Activated CD4-positive, alpha-beta memory T cell treated with anti-CD3 and anti-CD28 coated beads for 36 hours (primary cell): ENCODE measurements around the gene PRMT1. TPM values are rescaled to one million over a fixed set of nuclear protein-coding genes. Genes with fewer than 3 reads are reported as not detected.

Source experiments
- CTCF ChIA-PET: fragments of 350-600 bp; sonication (Branson Sonifier 250); formaldehyde crosslinking; loops from one replicate; lab custom pipeline; 2021; ENCODE audit warnings: antibody characterized with exemption, inconsistent platforms; lab: Charles Lee
- POLR2A ChIA-PET: fragments of 350-600 bp; sonication (Branson Sonifier 250); formaldehyde crosslinking; loops from one replicate; lab custom pipeline; 2021; ENCODE audit warnings: antibody characterized with exemption; lab: Charles Lee
- DNase-seq: peaks from one replicate; pipeline ENCODE4 v3.0.0-alpha.2; 2020
- H3K27ac Mint-ChIP-seq: one replicate; pipeline ENCODE4 v1.8.0; 2021; ENCODE audit warnings: mixed read lengths
- H3K27me3 Mint-ChIP-seq: one replicate; pipeline ENCODE4 v1.8.0; 2021; ENCODE audit warnings: mixed read lengths
- H3K36me3 Mint-ChIP-seq: one replicate; pipeline ENCODE4 v1.8.0; 2021; ENCODE audit warnings: mixed read lengths
- H3K4me1 Mint-ChIP-seq: one replicate; pipeline ENCODE4 v1.8.0; 2021; ENCODE audit warnings: low read depth, mixed read lengths
- H3K4me3 Mint-ChIP-seq: one replicate; pipeline ENCODE4 v1.8.0; 2021; ENCODE audit warnings: mild to moderate bottlenecking, mixed read lengths
- H3K9me3 Mint-ChIP-seq: one replicate; pipeline ENCODE4 v1.8.0; 2021; ENCODE audit warnings: mixed read lengths
- intact Hi-C: fragments of 100-400 bp; cut with micrococcal nuclease; formaldehyde crosslinking; loops from one replicate; pipeline ENCODE4 v1.15.1; 2023
- total RNA-seq, 2 experiments: library from RNA; stranded (reverse); gene quantifications; one replicate each; pipeline ENCODE4 v1.2.3, GENCODE V29; 2021

The PRMT1 gene
- total RNA-seq, 2 experiments from 2014 or later: 315 to 325 TPM

DNA sequence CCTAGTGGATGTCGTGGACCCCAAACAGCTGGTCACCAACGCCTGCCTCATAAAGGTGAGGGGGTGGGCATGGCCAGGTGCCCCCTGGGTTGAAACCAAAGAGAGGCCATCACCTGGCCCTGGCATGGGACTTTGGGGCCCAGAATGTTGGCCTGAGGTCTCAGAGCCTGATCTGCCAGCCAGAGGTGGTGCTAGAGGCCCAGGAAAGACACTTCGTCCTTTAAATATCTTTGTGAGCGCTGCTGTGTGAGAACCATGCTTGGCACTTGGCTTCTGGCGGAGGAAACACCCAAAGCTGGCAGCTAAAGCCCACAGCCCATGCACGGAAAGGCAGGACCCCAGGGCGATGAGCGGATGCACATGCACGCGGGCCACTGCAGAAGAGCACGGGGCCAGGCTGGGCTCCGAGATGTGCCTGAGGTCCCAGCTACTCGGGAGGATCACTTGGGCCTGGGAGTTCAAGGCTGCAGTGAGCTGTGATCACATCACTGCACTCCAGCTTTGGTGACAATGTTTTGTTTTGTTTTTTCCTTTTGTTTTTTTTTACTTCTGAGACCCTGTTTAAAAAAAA, 8.0 kb downstream of the PRMT1 start:
- no peaks in the 10 kb centered on the region for H3K9me3 Mint-ChIP-seq
- intact Hi-C loops: no loop called here
- no peaks in the 10 kb centered on the region for H3K27me3 Mint-ChIP-seq
- H3K27ac Mint-ChIP-seq: no peak overlapping the region
- H3K4me3 Mint-ChIP-seq: no peak overlapping the region
- peaks cover 54% of the 10 kb centered on the region for H3K36me3 Mint-ChIP-seq
- peaks cover 23% of the 10 kb centered on the region for H3K4me1 Mint-ChIP-seq
- CTCF ChIA-PET: interaction anchor here (0.6 to 1.6 kb wide), 10 partner anchors 8 to 179 kb away, joined by 3 to 5 read pairs (median 3); no protein-coding TSS in a partner anchor
- POLR2A ChIA-PET: interaction anchor here (0.5 to 1.0 kb wide), 3 partner anchors 11 to 75 kb away, joined by 3 to 4 read pairs (median 3); no protein-coding TSS in a partner anchor
- no peak for DNase-seq

DNA sequence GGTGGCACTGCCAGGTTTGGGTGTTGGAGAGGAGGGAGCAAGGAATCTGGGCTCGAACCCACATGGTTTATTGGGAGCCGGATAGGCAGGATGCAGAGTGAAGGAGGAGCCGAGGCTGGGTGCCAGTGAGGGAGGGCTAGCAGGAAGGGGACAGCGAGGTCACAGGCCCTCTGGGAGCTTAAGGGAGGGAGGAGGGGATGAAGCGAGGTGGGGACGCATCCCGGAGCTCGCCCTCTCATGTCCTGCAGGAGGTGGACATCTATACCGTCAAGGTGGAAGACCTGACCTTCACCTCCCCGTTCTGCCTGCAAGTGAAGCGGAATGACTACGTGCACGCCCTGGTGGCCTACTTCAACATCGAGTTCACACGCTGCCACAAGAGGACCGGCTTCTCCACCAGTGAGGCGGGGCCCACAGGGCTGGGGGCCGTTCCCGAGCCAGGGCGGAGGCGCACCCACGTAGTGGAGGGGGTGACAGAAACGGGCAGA, 8.8 kb downstream of the PRMT1 start:
- peaks cover 58% of the 10 kb centered on the region for H3K36me3 Mint-ChIP-seq

GRCh38 chr19:49686503-49687088, 9.5 kb downstream of the PRMT1 start:
- H3K27me3 Mint-ChIP-seq: peaks cover 11% of the 10 kb centered on the region
- ChIA-PET POLR2A (no interaction called here), CTCF (interaction anchor here (1.3 kb wide), 1 partner anchor 180 kb away, joined by 3 read pairs; no protein-coding TSS in a partner anchor)
- no peak overlapping the region for H3K4me3 Mint-ChIP-seq
- no peak overlapping the region for H3K27ac Mint-ChIP-seq
- intact Hi-C loops: no loop called here
- H3K36me3 Mint-ChIP-seq: peaks cover 54% of the 10 kb centered on the region
- no peak for DNase-seq
- no peaks in the 10 kb centered on the region for H3K9me3 Mint-ChIP-seq
- H3K4me1 Mint-ChIP-seq: peaks cover 25% of the 10 kb centered on the region

More for the DNA sequence above, 8.8 kb downstream of the PRMT1 start:
- ChIA-PET POLR2A (interaction anchor here (0.5 to 0.7 kb wide), 2 partner anchors 10 to 76 kb away, joined by 3 to 4 read pairs; no protein-coding TSS in a partner anchor), CTCF (interaction anchor here (1.0 to 1.2 kb wide), 2 partner anchors 116 to 179 kb away, joined by 3 to 5 read pairs; no protein-coding TSS in a partner anchor)
- H3K4me1 Mint-ChIP-seq: peaks cover 23% of the 10 kb centered on the region
- H3K27me3 Mint-ChIP-seq: peaks cover 7% of the 10 kb centered on the region
- no peak overlapping the region for H3K27ac Mint-ChIP-seq
- H3K9me3 Mint-ChIP-seq: no peaks in the 10 kb centered on the region
- intact Hi-C loops: no loop called here
- no peak overlapping the region for H3K4me3 Mint-ChIP-seq
- no peak for DNase-seq

- Mint-ChIP-seq H3K36me3 (peaks cover 50% of the 10 kb centered on the region), H3K9me3 (no peaks in the 10 kb centered on the region), H3K4me1 (peaks cover 20% of the 10 kb centered on the region), H3K27me3 (peaks cover 11% of the 10 kb centered on the region), H3K4me3 (no peak overlapping the region), H3K27ac (no peak overlapping the region)
- intact Hi-C loops: no loop called here
- ChIA-PET POLR2A (interaction anchor here (0.6 kb wide), 1 partner anchor 31 kb away, joined by 3 read pairs; no protein-coding TSS in a partner anchor), CTCF (interaction anchor here (1.3 kb wide), 1 partner anchor 181 kb away, joined by 3 read pairs; no protein-coding TSS in a partner anchor)
- DNase-seq: no peak
Observed at GRCh38 chr19:49687150-49687549, 10.1 kb downstream of the PRMT1 start.

GRCh38 chr19:49687566-49688316, 10.7 kb downstream of the PRMT1 start:
- Mint-ChIP-seq H3K4me3 (no peak overlapping the region), H3K27ac (no peak overlapping the region), H3K9me3 (no peaks in the 10 kb centered on the region), H3K4me1 (peaks cover 16% of the 10 kb centered on the region), H3K27me3 (peaks cover 15% of the 10 kb centered on the region), H3K36me3 (peaks cover 45% of the 10 kb centered on the region)
- POLR2A ChIA-PET: interaction anchor here (0.5 to 0.6 kb wide), 2 partner anchors 13 to 30 kb away, joined by 3 read pairs; no protein-coding TSS in a partner anchor
- no peak for DNase-seq
- intact Hi-C loops: no loop called here
- CTCF ChIA-PET: interaction anchor here (1.3 kb wide), 1 partner anchor 182 kb away, joined by 3 read pairs; no protein-coding TSS in a partner anchor

DNA sequence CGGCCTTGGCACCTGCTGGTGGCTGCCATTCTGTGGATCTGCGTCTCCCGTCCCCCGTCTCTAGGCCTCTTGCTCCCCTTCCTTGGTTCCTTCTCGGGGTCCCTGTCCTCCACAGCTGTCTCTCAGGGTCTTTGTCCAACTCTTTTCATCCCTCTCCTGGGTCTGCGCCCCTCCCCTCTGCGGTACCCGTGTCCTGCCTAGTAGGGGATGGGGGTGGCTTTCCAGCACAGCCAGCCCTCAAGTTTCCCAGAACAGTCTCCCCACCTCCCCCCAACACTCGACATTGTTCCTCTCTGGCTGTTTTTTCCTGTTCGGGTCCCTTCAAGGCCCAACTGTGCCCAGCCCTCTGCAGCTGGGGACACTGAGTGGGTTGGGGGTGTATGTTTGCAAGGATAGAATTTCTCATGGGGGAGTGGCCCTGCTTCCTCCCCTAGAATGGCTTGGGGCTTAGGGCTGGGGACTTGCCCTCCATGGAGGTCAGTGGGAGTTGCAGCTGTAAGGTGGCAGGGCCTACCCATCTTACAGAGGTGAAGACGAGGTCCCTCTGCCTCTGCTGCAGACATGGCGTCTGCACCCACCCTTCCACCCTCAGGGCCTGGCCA, 11.6 kb downstream of the PRMT1 start:
- no peak overlapping the region for H3K27ac Mint-ChIP-seq
- no peak overlapping the region for H3K4me3 Mint-ChIP-seq
- peaks cover 41% of the 10 kb centered on the region for H3K36me3 Mint-ChIP-seq
- DNase-seq: no peak
- no peaks in the 10 kb centered on the region for H3K9me3 Mint-ChIP-seq
- ChIA-PET POLR2A (interaction anchor here (0.5 kb wide), 1 partner anchor 12 kb away, joined by 3 read pairs; no protein-coding TSS in a partner anchor), CTCF (interaction anchor here (0.7 kb wide), 1 partner anchor 16 kb away, joined by 3 read pairs; no protein-coding TSS in a partner anchor)
- H3K4me1 Mint-ChIP-seq: peaks cover 16% of the 10 kb centered on the region
- intact Hi-C loops: no loop called here
- peaks cover 15% of the 10 kb centered on the region for H3K27me3 Mint-ChIP-seq

DNA sequence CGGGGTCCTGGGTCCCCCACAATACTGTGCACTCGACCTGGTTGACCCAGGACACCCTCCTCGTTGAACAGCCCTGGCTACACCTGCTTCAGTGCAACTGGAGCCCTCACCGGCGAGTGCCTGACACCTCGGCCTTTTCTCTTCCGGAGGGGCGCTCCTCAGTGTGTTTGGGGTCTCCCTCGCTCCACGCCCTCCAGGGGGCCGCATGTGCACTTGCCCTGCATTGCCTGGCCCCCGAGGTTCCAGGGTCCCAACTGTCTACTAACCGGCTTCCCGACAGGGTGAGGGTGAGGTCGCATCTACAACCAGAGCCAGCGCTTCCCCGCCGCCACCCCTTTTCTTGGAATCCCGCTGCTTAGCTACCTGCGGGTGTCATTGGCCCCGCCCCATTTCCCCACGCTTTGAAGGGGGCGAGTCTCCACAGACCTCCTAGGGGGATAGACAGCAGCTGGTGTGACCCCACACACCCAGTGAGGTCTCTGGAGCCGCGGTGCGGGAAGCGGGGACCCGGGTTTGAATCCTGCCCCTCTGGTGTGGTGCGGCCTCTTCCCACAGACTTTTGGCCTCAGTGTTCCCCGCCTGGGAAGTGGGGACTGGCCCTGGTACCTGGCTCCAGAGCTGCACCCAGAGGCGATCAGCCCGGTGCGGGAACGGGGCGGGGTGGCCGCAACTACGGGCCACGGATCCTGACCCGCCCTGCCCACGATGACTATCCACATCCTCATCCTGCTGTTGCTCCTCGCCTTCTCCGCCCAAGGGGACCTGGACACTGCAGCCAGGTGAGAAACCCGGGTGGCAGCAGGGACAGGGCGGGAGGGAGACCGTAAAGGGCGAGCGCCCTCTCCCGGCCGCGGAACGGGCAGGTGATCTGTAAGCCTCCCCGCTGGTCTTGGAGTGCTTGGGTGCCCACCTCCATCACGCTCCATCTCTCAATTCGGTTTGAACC, 12.3 kb downstream of the PRMT1 start, which contains the start of gene ADM5:
Gene ADM5, plus strand, starts transcription at position 462 of the 946 bp plus-strand sequence. Its CDS starts 244 bp downstream, at position 706.
- H3K4me1 Mint-ChIP-seq: peaks cover 16% of the 10 kb centered on the region
- POLR2A ChIA-PET: interaction anchor here (2.0 kb wide), 1 partner anchor 12 kb away, joined by 6 read pairs; the partner anchor contains the start of gene PRMT1
- DNase-seq: peak; percentile 54

GRCh38 chr19:49690079-49690655, 13.1 kb downstream of the PRMT1 start:
- Mint-ChIP-seq H3K27me3 (peaks cover 15% of the 10 kb centered on the region), H3K4me3 (peak overlapping the region; percentile 75), H3K27ac (no peak overlapping the region), H3K9me3 (no peaks in the 10 kb centered on the region), H3K36me3 (peaks cover 29% of the 10 kb centered on the region), H3K4me1 (peaks cover 16% of the 10 kb centered on the region)
- no peak for DNase-seq
- ChIA-PET CTCF (interaction anchor here (0.6 to 1.6 kb wide), 2 partner anchors 14 to 889 kb away, joined by 3 read pairs; no protein-coding TSS in a partner anchor), POLR2A (interaction anchor here (0.7 to 2.0 kb wide), 2 partner anchors 12 to 13 kb away, joined by 3 to 6 read pairs; partner anchors contain the start of gene PRMT1)
- intact Hi-C loops: no loop called here

More for the DNA sequence above, 12.3 kb downstream of the PRMT1 start, which contains the start of gene ADM5:
- no peaks in the 10 kb centered on the region for H3K9me3 Mint-ChIP-seq
- intact Hi-C loops: no loop called here
- CTCF ChIA-PET: interaction anchor here (0.6 to 1.6 kb wide), 3 partner anchors 13 to 888 kb away, joined by 3 read pairs; no protein-coding TSS in a partner anchor
- H3K27ac Mint-ChIP-seq: no peak within 1 kb of the TSS
- H3K4me3 Mint-ChIP-seq: peak within 1 kb of the TSS; percentile 75
- H3K27me3 Mint-ChIP-seq: peaks cover 15% of the 10 kb centered on the region
- H3K36me3 Mint-ChIP-seq: peaks cover 33% of the 10 kb centered on the region

DNA sequence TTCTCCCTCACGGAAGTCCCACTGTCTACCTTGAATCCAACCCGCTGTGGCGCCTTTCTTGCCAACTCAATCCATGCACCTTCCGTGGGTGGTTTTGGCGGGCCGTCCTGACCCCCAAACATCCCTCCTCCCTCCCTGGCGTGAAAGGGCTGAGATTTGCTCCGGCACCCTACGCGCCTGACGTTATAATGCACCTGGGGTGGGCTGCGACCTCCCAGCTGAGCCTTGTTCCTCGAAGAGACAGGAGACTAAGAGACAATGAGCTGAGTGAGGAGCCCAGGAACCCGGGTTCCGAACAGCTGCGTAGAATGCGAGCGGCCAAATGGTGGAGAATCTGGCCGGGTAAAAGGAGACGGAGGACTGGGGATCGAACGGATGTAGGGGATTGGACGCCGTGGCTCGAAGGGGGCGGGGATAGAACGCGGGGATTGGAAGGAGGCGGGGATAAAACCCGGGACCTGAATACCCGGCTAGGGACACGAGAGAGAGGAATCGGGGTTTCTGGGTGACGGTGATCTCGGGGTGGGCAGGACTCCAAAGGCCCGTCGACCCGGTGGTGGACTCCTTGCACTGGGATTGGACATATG, 13.7 kb downstream of the PRMT1 start, which contains the start of gene CPT1C:
Gene CPT1C, plus strand, starts transcription at position 461 of the 587 bp plus-strand sequence. CDS start 1,137 bp downstream, outside the sequence.
- intact Hi-C loops: no loop called here
- CTCF ChIA-PET: interaction anchor here (1.6 kb wide), 1 partner anchor 14 kb away, joined by 3 read pairs; no protein-coding TSS in a partner anchor
- Mint-ChIP-seq H3K4me3 (peak within 1 kb of the TSS; percentile 75), H3K36me3 (peaks cover 23% of the 10 kb centered on the region), H3K9me3 (no peaks in the 10 kb centered on the region), H3K27me3 (peaks cover 15% of the 10 kb centered on the region), H3K27ac (no peak within 1 kb of the TSS), H3K4me1 (peaks cover 16% of the 10 kb centered on the region)
- peak; percentile 71 for DNase-seq
- POLR2A ChIA-PET: interaction anchor here (0.7 to 2.0 kb wide), 2 partner anchors 11 to 14 kb away, joined by 3 to 6 read pairs; partner anchors contain the start of gene PRMT1
